Measurements from ENCODE around the gene MCTP1. TPM values are rescaled to one million over a fixed set of nuclear protein-coding genes. Genes with fewer than 3 reads are reported as not detected.

The MCTP1 gene
- total RNA-seq, 1 donor from 2014 or later: 1.7 TPM

- no peak for DNase-seq (ENCODE audit: low read depth, low spot score)
- H3K9me3 Mint-ChIP-seq: no peaks in the 10 kb centered on the region
- H3K4me1 Mint-ChIP-seq: peaks cover 4% of the 10 kb centered on the region
- no peak for TF ChIP-seq CTCF (conservative IDR thresholded peaks at IDR 0.05)
- no peaks in the 10 kb centered on the region for H3K27me3 Mint-ChIP-seq (ENCODE audit: low read depth)
- no peak overlapping the region for H3K4me3 Mint-ChIP-seq
- no peak overlapping the region for H3K27ac Mint-ChIP-seq (ENCODE audit: unreplicated experiment)
- H3K36me3 Mint-ChIP-seq (ENCODE audit: low read depth): peaks cover 16% of the 10 kb centered on the region
These were observed 575.6 kb downstream of the MCTP1 start for GRCh38 chr5:94709277-94709676.

GRCh38 chr5:94707359-94707758 is 577.5 kb downstream of the MCTP1 start:
- H3K36me3 Mint-ChIP-seq (ENCODE audit: low read depth): peaks cover 15% of the 10 kb centered on the region
- no peak for TF ChIP-seq CTCF (conservative IDR thresholded peaks at IDR 0.05)
- no peaks in the 10 kb centered on the region for H3K9me3 Mint-ChIP-seq
- no peaks in the 10 kb centered on the region for H3K27me3 Mint-ChIP-seq (ENCODE audit: low read depth)
- no peak overlapping the region for H3K4me3 Mint-ChIP-seq
- DNase-seq (ENCODE audit: low read depth, low spot score): no peak
- peaks cover 4% of the 10 kb centered on the region for H3K4me1 Mint-ChIP-seq
- no peak overlapping the region for H3K27ac Mint-ChIP-seq (ENCODE audit: unreplicated experiment)

GRCh38 chr5:94705427-94705826 is 579.5 kb downstream of the MCTP1 start:
- no peak for DNase-seq (ENCODE audit: low read depth, low spot score)
- Mint-ChIP-seq H3K27me3 (ENCODE audit: low read depth) (no peaks in the 10 kb centered on the region), H3K36me3 (ENCODE audit: low read depth) (peaks cover 15% of the 10 kb centered on the region), H3K27ac (ENCODE audit: unreplicated experiment) (no peak overlapping the region), H3K4me3 (no peak overlapping the region), H3K4me1 (peaks cover 4% of the 10 kb centered on the region), H3K9me3 (no peaks in the 10 kb centered on the region)
- TF ChIP-seq CTCF (conservative IDR thresholded peaks at IDR 0.05): no peak

- TF ChIP-seq CTCF (conservative IDR thresholded peaks at IDR 0.05): no peak
- H3K36me3 Mint-ChIP-seq (ENCODE audit: low read depth): peaks cover 13% of the 10 kb centered on the region
- no peak overlapping the region for H3K4me3 Mint-ChIP-seq
These were observed 582.2 kb downstream of the MCTP1 start for GRCh38 chr5:94702729-94703128.

GRCh38 chr5:94700592-94700991 is 584.3 kb downstream of the MCTP1 start:
- no peaks in the 10 kb centered on the region for H3K4me1 Mint-ChIP-seq
- H3K27me3 Mint-ChIP-seq (ENCODE audit: low read depth): no peaks in the 10 kb centered on the region
- H3K36me3 Mint-ChIP-seq (ENCODE audit: low read depth): peaks cover 13% of the 10 kb centered on the region
- DNase-seq (ENCODE audit: low read depth, low spot score): no peak
- peak overlapping the region; percentile 13 for H3K27ac Mint-ChIP-seq (ENCODE audit: unreplicated experiment)
- H3K4me3 Mint-ChIP-seq: no peak overlapping the region
- no peak for TF ChIP-seq CTCF (conservative IDR thresholded peaks at IDR 0.05)
- H3K9me3 Mint-ChIP-seq: no peaks in the 10 kb centered on the region

More at GRCh38 chr5:94702729-94703128, 582.2 kb downstream of the MCTP1 start:
- Mint-ChIP-seq H3K27me3 (ENCODE audit: low read depth) (no peaks in the 10 kb centered on the region), H3K9me3 (no peaks in the 10 kb centered on the region), H3K27ac (ENCODE audit: unreplicated experiment) (no peak overlapping the region), H3K4me1 (no peaks in the 10 kb centered on the region)
- DNase-seq (ENCODE audit: low read depth, low spot score): no peak

- Mint-ChIP-seq H3K9me3 (no peaks in the 10 kb centered on the region), H3K4me3 (no peak overlapping the region), H3K27ac (ENCODE audit: unreplicated experiment) (no peak overlapping the region), H3K36me3 (ENCODE audit: low read depth) (peaks cover 13% of the 10 kb centered on the region), H3K4me1 (no peaks in the 10 kb centered on the region), H3K27me3 (ENCODE audit: low read depth) (no peaks in the 10 kb centered on the region)
- no peak for TF ChIP-seq CTCF (conservative IDR thresholded peaks at IDR 0.05)
- DNase-seq (ENCODE audit: low read depth, low spot score): no peak
These were observed 585.3 kb downstream of the MCTP1 start for GRCh38 chr5:94699562-94699961.

All from neural crest cell (in vitro differentiated cells).